GM21723 (cell line): ENCODE measurements around the gene WDR81.
"Not testable (repeated sequence)": the region's sequence is repeated elsewhere in the genome, so short reads cannot be mapped to it uniquely, and the experiment has no call there.

Experiments used
- ATAC-seq: cut with Tn5 transposase; IDR thresholded peaks from one replicate; pipeline ENCODE4 v1.9.1; 2021; ENCODE audit warnings: mild to moderate bottlenecking, moderate library complexity; ENCODE audit not compliant: unreplicated experiment

WDR81 gene

DNA sequence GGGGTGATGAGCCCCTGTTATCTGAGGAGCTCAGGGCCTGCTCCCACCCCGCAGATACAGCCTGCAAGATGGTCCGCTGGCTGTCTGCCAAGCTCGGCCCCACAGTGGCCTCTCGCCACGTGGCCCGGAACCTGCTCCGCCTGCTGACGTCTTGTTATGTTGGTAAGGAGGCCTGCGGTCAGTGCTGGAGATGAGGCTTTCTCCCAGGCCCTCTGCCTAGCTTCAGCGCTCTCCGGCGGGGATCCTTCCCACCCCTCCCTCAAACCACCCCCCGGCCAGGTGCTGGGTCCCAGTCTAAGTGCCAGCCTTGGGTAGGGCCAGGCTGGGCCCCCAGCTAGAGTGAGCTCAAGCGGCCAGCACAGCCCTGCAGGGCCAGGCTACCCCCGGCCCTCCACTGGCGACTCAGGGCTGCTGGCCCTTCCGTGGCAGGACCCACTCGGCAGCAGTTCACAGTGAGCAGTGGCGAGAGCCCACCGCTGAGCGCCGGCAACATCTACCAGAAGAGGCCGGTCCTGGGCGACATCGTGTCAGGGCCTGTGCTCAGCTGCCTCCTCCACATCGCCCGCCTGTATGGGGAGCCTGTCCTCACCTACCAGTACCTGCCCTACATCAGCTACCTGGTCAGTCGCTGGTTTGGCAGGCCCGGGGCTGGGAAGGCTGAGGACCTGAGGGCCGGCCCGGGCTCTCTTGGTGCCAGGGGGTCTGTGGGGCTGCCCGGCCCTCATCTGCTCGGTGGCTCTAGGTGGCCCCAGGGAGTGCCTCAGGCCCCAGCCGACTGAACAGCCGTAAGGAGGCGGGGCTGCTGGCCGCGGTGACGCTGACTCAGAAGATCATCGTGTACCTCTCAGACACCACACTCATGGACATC is 6.1 kb downstream of the WDR81 start:
- no peak for ATAC-seq

DNA sequence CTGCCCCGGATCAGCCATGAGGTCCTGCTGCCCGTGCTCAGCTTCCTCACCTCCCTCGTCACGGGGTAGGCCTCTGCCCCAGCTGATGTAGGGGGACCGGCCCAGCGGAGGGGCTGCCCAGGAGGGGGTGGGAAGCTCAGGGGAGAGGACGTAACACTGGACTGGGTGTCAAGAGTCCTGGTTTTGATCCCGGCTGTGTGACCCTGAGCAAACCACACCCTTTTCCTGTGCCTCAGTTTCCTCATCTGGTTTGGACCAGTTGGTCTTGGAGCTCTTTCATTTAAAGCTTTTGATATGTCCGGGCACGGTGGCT is 6.6 kb downstream of the WDR81 start:
- ATAC-seq, result no peak

GRCh38 chr17:1732241-1732832 is 7.8 kb downstream of the WDR81 start:
- no peak for ATAC-seq

GRCh38 chr17:1732833-1733321 is 8.4 kb downstream of the WDR81 start:
- no peak for ATAC-seq

DNA sequence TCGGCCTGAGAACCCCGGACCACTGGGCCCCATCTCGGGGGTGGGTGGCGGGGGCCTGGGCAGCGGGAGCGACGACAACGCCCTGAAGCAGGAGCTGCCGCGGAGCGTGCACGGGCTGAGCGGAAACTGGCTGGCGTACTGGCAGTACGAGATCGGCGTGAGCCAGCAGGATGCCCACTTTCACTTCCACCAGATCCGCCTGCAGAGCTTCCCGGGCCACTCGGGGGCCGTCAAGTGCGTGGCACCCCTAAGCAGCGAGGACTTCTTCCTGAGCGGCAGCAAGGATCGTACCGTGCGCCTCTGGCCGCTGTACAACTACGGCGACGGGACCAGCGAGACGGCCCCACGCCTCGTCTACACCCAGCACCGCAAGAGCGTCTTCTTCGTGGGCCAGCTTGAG is 9.3 kb downstream of the WDR81 start:
- no peak for ATAC-seq

- ATAC-seq, result no peak
Measured at GRCh38 chr17:1735418-1735817, 10.9 kb downstream of the WDR81 start.

GRCh38 chr17:1735834-1736347 is 11.4 kb downstream of the WDR81 start:
- no peak for ATAC-seq

- no peak for ATAC-seq
Measured at GRCh38 chr17:1736348-1737281, 12.1 kb downstream of the WDR81 start.

DNA sequence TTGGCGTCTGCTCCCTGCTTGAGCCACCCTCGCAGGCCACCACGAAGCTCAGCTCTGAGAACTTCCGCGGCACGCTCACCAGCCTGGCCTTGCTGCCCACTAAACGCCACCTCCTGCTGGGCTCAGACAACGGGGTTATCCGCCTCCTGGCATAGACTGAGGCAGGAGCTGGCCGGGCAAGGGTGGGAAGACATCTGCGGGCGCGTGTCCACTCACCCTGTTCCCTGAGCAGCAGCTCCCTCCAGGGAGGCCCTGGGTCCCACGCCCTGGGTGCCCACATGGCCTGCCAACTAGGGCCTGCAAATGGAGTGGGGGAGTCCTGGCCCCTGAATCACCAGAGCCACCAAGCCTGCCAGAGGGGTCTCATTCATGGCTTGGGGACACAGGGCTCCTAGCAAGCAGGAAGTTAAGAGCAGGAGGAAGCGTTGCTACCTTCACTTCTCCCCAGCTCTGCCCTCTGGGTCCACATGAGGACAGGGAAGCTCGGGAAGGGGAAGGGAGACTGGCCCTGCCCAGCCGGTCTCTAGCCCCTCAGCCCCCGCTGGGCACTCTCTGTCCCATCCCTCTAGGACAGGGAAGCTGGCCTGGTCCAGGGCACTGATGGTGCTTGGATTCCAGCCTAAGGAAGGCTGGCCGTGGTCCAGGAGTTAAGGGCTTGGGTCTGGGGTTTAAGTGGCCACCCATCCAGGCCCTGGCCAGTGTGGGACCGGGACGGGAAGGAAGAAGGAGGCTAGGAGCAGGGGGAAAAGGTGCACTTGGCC is 13.2 kb downstream of the WDR81 start:
- no peak for ATAC-seq

DNA sequence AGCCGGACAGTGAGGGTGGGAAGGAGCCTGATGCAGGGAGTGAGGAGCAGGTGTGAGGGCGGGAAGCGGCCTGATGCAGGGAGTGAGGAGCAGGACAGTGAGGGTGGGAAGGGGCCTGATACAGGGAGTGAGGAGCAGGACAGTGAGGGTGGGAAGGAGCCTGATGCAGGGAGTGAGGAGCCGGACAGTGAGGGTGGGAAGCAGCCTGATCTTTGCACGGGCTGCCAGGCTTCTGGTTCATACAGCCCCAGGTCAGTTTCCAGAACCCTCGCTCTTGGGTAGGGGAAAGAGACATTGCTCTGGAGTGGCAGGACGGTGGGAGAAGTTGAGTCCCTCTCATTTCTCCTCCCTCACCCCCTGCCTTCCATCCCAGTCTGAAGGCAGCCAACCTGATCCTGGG is 17.4 kb downstream of the WDR81 start:
- ATAC-seq, result not testable (repeated sequence)

DNA sequence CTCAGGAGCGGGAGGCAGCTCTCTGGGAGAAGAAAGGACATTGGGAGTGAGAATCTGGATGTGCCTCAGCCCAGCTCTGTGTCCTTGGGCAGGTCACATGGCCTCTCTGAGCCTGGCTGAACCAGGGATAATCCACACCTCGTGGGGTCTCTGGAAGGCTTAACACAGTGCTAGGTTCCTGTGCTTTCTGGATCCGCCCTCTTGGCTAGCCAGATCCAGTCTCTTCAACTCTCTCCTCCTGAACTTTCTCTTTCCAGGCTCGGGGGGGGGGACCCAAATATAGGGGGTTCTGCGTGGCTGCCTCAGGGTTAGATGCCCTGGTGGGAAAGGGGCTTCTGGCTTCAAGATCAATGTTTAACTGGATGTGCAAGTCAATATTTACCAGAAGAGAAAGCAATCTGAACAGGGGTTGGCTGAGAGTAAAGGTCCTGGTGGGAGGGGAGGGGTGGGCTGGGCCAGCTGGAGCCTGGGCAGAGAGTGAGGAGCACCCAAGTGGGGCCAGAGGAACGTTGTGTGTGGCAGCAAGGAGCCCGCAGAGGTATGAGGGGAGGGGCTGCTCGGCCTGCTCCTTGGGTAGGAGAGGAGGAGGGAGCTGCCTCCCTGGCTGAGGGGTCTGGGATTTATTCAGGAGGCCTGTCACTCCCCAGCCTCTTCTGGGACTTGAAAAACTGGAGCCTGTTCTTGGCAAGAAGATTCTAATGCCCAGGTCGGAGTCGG is 18.0 kb downstream of the WDR81 start, which contains the start of gene SERPINF2:
Gene SERPINF2 (plus strand): TSS at position 501 of the 717 bp plus-strand sequence. CDS start 2,125 bp downstream, outside the sequence.
- ATAC-seq, result no peak

- ATAC-seq, result no peak
Measured at GRCh38 chr17:1743088-1743439, 18.6 kb downstream of the WDR81 start.

GRCh38 chr17:1744551-1745512 is 20.3 kb downstream of the WDR81 start:
- no peak for ATAC-seq

DNA sequence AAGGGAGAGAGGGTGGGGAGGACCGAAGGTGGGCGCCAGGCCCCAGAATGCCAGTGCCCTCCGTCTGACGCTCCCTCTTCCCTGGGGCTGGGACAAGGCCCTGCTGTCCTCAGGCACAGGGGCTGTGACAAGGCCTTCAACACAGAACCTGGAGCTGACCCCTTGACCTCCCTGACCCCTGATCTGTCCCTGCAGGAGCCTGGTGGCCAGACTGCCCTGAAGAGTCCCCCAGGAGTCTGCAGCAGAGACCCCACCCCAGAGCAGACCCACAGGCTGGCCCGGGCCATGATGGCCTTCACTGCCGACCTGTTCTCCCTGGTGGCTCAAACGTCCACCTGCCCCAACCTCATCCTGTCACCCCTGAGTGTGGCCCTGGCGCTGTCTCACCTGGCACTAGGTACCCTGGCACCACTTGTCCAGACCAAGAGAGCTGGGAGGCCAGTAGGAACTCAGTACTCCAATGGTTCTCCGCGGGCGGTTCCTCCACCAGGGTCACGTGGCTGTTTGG is 21.1 kb downstream of the WDR81 start:
- ATAC-seq, result no peak

- no peak for ATAC-seq
Measured at GRCh38 chr17:1746975-1747543, 22.6 kb downstream of the WDR81 start.

- no peak for ATAC-seq
Measured at GRCh38 chr17:1750628-1751027, 26.1 kb downstream of the WDR81 start.

GRCh38 chr17:1752425-1753262 is 28.1 kb downstream of the WDR81 start:
- ATAC-seq, result no peak
